Measurements from ENCODE around the gene AOAH.
"Not testable (repeated sequence)": the region's sequence is repeated elsewhere in the genome, so short reads cannot be mapped to it uniquely, and the experiment has no call there.

Gene AOAH

DNA sequence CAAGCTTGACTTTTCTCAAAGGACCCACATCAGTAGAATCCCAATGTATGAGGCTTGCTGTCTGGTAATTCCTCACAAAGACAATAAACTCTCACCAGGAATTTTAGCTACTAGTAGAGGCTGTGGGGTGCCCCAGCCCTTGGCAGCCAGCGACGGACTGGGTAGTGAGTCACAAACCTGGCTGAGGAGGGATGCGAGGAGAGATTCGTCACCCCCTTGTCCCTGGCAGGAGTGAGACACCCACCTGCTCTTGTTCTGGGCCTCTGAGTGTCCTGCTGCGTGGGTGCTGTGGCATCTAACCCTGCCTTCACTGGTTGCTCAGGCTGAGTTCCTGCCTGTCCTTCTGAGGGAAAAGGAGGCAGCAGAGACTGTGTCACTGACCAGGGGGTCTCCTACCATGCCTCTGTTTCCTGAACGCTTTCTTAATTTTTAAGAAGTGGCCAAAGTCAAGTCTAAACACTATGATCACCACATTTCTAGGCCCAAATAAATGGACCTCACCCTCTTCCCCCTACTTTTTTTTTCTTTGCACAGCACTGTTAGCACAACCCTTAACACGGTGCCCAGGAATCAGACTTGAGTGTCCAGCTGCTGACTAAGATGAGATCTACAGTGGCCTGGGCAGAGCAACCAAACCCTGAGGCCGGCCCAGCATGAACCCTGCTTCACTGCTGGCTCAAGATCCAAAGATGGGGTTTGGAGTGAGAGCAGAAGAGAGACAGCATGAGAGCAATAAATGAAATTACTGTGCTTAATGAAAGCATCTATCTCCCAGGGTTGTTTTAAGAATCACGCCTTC is 188.2 kb downstream of the AOAH start:
- no peak for DNase-seq

DNA sequence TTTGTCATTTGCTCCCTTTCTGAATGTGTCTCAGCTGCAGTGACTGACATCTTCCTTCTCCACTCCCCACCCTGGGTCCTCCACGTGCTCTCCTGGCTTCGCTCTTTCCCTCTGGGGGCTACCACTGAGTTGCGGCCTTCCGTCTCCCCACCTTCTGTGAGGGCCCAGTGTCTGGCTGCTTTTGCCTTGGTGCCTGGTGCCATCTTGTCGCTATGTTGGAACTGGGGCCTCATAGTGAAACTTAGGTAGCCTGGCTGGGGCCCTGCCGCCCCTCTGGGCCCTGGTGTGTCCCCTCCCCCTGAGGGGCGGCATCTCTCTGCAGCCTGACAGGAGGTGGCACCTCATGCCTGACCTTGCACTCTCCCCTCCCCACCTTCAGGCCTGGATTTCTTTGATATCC is 190.6 kb downstream of the AOAH start:
- no peak for DNase-seq

DNA sequence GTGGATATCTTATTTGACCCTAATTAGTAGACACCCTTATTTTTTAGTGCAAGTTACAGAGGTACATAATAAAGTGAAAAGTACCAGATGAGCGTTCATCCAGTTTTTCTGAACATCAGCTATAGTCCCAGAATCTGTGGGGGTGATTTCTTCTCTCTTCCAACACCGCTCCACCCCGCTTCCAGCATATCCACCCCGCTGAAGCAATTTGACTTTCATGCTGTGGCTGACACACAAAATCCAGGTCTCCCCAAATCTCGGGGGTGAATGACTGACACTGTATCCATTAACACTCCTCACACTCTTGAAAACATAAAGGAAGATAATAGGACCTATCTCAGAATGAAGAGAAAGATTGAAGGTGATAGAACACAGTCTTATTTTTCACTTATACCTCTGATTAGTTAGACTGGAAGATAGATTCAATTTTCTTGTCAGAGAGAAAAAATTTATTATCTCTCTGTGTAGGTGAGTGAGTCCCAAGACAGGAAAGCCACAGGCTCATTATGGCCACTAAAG is 191.3 kb downstream of the AOAH start:
- no peak for DNase-seq

DNA sequence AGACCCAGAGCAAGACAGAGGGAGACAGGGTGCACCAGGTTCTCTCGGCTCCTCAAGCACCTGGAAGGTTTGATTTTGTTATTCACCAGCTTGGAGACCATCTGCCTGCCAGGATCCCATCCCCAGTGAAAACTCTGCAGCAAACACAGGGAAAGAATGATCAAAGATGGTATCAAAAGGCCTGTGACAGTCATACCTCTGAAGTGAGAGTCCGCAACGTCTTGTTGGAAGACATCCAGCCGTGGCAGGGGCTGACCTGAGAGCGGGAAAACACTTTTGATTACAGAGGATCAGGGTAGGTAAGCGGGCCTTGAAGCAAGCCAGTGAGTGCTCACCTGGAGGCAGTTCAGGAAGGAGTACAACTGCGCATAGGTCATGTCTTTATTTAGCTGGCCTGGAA is 192.3 kb downstream of the AOAH start:
- DNase-seq: no peak

DNA sequence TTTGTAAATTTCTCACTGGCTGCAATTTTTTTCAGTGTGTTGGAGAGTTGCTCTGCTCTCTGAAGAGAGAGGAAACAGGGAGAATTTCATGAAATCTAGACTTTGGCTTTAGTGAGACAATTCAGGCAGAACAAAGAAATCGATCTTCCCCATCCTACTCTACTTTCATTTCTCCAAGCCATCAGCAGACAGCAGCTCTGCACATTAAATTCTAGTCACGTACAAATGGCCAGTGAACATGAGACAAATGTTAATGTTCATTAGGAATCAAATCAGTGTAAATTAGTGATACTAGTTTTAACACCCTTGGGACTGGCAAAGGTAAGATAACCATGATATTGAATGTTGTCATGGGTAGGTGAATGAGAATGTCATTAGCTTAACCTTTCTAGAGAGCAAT is 193.8 kb downstream of the AOAH start:
- DNase-seq: no peak

DNA sequence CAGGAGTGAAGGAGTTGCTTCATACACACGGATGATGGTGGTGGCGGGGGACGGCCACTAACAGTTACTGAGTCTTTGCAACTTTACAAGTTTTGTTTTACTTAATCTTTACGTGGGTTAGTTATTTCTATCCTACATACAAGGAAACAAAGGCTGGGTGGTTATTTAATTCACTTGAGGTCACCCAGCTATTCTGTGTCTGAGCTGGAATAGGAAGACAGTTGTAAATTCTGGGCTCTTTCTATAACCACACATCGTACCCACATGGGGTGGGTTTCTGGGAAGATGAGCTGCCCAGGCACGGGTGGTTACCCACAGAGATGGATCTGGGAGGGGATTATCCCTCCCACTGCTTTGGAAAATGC is 196.8 kb downstream of the AOAH start:
- DNase-seq: no peak

DNA sequence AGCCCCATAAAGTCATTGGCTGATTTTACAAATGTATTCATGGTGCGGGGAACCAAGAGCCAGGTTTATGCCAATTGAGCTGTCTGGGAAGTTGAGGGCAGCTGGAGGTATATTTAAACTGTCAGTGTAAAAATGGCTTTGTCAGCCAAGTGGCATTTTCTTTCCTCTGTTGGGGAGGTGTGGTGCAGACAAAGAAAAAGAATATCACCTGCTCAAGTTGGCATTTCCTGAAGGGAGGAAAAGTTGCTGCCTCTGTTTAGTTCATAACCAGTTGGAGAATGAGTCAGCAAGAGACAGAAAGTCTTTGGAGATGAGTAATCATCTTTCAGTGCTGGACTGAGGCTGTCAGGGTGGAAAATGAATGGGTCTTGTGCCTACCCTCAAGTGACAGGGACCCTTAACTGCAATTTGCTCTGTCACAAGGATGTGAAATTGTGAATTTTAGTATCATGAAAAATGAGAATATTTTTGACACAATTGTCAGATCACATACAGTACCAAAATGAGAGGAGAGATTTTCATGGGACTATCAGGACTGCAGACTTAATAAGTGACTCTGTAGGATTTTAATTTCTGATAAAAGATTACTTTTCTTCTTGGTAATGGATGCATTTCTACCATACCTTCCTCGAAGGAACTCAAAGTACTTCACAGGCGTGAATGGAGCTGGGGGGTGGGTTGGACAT is 197.3 kb downstream of the AOAH start:
- DNase-seq: no peak

DNA sequence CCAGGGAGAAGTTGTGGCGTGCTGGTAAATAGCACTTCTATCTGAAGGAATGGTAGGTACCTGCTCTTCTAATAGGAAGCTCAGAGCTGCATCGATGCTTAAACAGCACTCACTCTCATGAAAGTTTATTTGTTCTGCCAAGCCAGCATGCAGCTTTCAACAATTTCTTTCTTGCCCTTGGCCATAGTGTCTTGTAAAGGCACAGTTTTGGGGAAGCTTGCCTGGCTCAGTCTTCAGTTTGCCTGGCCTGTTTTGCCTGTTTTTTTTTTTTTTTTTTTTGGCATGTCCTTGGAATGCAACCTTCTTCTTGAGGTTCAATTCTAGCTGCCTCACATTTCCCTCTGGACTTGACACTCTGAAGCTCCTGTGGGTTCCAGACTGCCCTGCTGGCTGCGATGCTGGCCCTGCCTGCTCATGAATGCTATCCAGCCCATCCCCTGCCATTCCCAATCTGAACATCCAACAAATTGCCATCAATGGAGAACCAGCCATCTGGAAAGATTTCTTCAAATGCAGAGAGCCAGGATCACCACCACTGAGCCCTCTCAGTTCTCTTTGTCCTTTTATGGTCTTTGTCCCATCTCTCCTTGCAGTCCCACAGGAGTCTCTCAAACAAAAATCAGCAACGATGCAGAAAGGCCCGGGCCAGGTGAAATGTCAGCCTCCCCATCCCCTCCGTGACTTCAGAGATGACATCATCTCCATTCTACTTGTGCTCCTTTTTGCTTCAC is 200.8 kb downstream of the AOAH start:
- DNase-seq: no peak

DNA sequence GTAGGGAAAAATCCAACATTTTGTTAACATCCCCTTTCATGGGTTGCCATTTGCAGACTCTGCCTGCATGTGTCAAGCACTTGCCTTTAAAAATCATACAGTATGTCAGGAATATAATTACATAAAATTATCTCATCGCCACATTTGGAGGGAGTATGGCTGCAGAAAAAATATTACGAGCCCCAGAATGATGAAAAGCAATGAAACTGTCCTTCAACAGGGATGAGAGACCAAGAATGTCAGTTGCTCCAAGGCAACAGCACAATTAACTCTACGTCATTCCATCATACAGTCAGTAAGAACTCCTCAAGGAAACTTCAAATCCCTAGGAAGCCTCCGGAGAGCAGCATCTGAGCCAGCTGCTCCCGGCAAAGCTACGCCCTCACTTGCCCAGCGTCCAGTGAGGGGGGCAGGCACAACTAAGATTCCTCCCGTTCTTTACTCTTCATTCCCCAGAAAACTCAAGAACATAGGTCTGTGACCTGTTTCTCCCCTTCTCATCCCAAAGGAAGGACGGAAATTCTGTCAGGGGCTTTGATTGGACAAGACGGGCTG is 201.8 kb downstream of the AOAH start:
- DNase-seq: no peak

DNA sequence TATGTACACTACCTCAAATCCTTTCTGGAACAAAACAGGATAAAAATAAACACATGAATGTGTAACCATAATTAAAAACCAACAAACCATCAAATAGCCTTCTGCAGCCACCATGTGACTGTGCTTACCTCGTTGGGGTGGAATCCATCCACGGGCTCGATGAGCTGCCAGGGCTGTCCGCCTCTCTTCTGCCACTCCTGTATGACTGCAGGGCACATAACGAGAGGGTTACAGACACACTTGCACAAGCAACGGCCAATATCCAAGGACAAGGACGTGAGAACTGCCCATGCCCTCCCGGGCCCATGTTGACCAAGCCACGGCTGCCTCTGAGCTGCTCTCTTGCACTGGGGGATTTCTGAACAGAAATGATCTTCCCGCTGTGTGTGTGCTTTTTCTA is 202.4 kb downstream of the AOAH start:
- no peak for DNase-seq

DNA sequence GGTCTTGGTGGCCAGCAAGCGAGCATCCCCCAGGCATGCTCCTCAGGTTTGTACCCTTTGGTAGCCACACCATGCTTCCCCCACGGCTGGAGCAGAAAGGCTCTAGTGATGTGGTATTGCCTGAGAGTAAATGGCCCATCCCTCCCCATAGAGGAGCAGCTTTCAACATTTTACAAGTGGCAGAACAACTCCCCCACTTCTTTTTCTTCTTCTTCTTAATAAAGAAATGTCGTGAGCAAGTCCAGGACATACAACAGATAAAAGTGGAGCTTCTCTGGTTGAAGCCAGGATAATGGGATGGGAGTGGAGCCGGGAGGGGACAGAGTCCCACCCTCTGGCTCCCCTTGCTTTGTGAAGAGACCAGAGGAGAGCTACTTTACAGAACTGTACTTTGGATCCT is 203.2 kb downstream of the AOAH start:
- DNase-seq: no peak

DNA sequence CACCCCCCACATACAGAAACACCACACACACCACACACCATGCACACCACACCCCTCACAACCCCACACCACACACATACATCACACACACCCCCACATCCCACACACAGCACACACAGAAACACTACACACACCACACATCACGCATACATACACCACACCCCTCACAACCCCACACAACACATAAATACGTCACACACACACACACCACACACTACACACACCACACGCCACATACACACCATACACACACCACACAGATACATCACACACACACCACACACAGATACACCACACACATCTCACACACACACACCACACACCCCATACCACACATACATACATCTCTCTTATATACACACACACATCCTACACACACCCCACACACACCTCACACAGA is 208.4 kb downstream of the AOAH start:
- DNase-seq: no peak

DNA sequence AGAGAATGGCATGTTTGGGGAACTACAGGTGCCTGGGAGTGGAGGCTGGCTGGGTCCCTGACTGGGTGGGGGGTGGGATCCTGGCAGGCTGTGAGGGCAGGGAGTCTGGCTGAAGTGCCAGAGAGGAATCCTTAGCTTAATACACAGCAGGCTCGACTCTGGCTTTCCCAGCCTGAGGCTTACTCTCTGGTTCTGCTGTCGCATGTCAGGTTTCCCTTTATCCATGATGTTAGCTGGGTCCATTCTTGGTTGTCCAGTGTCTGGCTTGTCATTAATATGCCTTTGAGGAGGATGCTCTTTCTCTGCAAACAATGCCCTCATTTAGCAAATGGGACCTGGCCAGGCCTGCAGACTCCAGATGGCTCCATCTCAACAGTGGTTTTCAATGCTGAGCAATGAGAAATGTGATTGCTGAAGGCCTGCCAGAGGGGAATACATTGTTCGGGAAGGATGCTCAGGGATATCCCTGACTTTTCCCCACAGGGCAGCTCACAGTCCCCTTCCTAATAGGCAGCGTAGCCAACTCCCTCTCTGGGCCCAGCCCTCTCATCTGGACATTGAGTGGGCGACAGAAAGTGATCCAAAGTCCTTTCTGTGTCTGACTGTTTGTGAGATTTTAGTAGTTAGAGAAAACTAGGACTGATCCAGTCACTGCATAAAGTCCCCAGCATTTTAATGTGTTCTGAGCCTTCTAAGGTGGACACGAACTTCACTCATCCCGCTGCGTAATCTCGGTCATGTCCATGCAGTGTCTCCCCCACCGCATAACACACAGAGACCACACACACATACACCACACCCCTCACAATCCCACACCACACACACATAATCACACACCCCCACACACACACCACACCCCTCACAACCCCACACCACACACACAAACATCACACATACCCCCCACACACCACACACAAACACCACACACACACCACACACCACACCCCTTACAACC is 209.7 kb downstream of the AOAH start:
- DNase-seq: no peak

DNA sequence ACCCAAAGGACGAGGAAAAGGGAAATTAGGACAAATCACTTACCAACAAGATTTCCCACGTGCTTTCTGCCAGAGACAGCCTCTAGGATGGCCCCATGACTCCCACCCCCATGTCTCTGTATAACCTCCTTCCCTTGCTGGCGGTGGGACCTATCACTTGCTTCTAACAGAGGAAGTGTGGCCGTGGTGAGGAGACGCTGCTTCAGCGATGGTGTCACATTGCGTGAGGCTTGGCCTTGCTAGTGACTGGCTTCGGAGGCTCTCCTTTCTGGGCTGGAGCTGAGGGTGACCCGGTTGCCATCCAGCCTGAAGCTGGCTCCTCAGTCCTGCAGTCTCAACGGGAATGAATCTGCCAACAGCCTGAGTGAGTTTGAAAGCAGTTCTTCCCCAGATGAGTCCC is 210.9 kb downstream of the AOAH start:
- DNase-seq: no peak

DNA sequence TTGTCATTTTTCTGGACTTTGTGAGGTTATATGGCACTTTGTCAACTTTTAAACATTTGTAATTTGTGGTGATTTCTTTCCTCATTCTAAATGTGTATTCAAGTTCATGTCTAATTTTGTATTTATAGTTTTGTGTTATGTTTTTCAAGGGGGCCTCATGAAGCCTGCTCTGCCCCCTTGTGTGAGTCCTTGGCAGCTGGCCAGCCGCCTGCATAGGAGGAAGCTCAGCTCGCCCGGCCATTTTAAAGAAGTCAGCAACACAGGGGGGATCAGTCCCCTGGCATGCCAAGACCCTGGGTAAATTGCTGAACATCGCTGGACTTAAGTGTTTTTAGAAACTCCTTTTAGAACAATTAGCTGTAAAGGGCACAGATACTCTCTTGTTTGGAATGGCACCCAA is 211.7 kb downstream of the AOAH start:
- no peak for DNase-seq

DNA sequence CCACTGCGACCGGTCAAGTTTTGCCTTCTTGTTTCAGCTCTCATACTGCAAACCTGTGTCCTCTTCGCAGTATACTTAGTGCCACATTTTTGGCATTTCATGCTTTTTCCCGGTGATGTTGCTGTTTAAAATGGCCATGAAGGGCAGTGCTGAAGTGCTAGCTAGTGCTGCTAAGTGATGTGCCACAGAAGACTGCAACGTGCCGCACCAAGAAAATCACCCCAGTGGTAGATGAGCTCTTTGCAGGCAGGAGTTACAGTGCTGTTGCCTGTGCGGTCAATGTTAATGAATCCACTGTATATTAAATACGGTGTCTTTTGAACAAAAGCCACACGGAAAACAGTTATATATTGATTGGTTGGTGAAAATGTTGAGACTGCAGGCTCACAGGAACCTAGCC is 214.3 kb downstream of the AOAH start:
- no peak for DNase-seq

DNA sequence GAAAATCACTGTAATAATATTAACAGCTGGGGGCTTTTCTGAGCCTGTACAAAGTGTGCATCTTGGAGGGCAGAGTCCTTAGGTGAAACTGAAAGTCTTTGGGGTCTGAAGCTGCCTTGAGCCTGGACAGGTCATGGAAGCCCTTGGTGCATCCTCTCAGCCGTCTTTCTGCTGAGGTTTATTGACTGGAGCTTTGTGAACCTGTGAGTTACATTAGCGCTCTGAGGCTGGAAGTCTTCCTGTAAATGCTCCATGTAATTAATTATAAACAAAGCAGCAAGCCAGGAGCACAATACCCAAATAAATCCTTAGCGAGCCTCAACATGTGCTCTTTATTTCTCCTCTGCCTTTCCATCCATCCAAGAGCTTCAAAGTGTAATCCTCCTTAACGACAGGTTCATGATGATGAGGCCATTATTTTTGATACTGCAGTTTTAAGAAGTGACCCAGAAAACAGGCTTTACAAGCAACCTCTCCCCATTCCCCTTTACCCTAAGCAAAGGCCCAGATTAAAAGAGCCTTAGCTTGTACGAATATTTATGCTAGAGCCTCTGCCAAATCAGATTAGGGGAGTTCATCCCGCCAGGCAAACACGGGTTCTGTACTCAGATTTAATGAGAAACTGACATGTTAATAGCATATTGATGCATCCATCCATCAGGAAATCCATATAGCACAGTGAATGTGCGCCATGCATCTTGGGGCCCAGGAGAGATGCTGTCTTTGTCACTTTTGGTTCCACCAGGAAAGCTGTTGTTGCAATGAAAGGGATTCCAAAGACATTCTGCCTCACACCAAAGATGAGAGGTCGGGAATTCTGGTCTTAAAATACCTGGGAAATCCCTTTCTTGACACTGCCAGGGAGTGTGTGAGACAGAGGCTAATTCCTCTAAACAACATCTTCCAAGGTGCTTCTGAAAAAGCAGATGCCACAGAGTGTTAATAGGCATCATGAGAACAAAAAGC is 216.5 kb downstream of the AOAH start:
- DNase-seq: no peak

DNA sequence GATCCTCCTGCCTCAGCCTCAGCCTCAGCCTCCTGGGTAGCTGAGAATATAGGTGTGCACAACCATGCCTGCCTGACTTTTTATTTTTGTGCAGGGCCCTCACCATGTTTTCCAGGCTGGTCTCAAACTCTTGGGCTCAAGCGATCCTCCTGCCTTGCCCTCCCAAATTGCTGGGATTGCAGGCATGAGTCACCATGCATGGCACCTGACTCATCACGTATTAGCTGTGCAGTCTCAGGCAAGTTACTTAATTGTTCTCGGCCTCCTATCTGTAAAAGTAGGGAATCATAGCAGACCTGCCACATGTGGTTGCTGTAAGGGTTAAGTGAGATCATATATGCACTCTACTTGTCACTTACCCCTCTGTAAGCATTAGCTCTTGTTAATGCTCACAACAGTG is 217.5 kb downstream of the AOAH start:
- no peak for DNase-seq

DNA sequence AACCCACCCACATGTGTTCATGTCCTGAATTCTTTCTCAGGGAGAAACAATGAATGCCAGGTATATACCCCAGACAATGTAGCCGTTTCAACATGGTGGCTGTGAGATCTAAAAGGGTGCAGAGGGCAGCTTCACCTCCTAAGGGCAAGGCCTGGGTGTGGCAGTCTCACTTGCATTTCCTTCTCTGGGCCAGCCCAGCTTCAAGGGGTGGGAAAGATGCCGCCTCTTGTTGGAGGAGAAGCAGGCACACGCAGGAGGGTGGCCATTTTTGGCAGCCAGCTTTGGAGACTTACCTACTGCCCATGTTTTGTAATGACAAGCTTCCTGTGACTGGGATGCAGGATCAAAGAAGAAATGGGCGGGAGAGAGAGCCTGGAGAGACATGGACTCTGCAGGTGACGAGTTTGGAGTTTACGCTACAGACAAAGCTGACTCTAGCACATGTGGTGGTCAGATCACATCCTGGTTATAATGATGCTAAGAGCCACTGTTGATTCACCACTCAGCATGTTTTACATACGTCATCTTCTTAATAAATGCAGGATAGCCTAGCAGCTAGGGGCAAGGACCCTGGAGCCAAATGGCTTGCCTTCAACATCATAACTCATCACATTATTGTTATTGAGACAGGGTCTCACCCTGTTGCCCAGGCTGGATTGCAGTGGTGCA is 218.0 kb downstream of the AOAH start:
- no peak for DNase-seq

DNA sequence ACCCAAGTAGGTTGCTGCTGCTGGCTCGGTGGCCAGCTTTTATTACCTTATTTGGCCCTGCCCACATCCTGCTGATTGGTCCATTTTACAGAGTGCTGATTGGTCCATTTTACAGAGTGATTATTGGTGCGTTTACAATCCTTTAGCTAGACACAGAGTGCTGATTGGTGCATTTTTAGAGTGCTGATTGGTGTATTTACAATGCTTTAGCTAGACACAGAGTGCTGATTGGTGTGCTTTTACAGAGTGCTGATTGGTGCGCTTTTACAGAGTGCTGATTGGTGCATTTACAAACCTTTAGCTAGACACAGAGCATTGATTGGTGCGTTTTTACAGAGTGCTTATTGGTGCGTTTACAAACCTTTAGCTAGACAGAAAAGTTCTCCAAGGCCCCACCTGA is 219.7 kb downstream of the AOAH start:
- not testable (repeated sequence) for DNase-seq

DNA sequence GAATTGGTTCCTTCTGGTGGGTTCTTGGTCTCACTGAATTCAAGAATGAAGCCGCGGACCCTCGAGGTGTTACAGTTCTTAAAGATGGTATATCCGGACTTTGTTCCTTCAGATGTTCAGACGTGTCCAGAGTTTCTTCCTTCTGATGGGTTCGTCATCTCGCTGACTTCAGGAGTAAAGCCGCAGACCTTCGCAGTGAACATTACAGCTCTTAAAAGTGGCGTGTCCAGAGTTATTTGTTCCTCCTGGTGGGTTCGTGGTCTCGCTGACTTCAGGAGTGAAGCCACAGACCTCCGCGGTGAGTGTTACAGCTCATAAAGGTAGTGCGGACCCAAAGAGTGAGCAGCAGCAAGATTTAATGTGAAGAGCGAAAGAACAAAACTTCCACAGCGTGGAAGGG is 220.1 kb downstream of the AOAH start:
- not testable (repeated sequence) for DNase-seq

All from activated naive CD4-positive, alpha-beta T cell treated with anti-CD3 and anti-CD28 coated beads, Interleukin-2, amount 50 U/mL, for 16 hours (primary cell).